K562 (cell line): ENCODE results near the gene UBR3. TPM values are rescaled to one million over a fixed set of nuclear protein-coding genes. Genes with fewer than 3 reads are reported as not detected.

ENCODE experiments used
- BRF1 ChIP-seq: IDR thresholded peaks from 3 replicates; pipeline ENCODE4 v1.6.1; 2011; ENCODE audit warnings: borderline replicate concordance, mild to moderate bottlenecking; ENCODE audit not compliant: insufficient read length; ENCODE audit errors: extremely low read depth
- C11orf30 ChIP-seq: fragments of 450-650 bp; IDR thresholded peaks from 2 replicates; pipeline ENCODE4 v1.6.1; 2016; ENCODE audit warnings: low read depth, mild to moderate bottlenecking
- DPF2 ChIP-seq: fragments of 450-650 bp; IDR thresholded peaks from 2 replicates; pipeline ENCODE4 v1.6.1; 2016
- ELF4 ChIP-seq: fragments of 450-650 bp; formaldehyde crosslinking; IDR thresholded peaks from 2 replicates; pipeline ENCODE4 v1.4.0; 2022; ENCODE audit warnings: missing genetic modification characterization
- EP400 ChIP-seq: fragments of 450-650 bp; IDR thresholded peaks from 2 replicates; pipeline ENCODE4 v1.6.1; 2017; ENCODE audit warnings: antibody characterized with exemption, mild to moderate bottlenecking, moderate library complexity
- FOSL1 ChIP-seq: fragments of 200-800 bp; sonication (Bioruptor generic); conservative IDR thresholded peaks from 2 replicates; pipeline ENCODE4 v1.6.1; 2016; ENCODE audit warnings: missing genetic modification characterization, missing compliant biosample characterization
- FOXK2 ChIP-seq, 2 experiments: fragments of 450-650 bp; IDR thresholded peaks in 1 of 2; conservative IDR thresholded peaks in 1 of 2; 2 replicates each; pipeline ENCODE4 v1.6.1; 2016; ENCODE audit warnings: low read depth in 2 of 2, mild to moderate bottlenecking in 1 of 2
- FOXP1 ChIP-seq: sonication (generic); formaldehyde crosslinking; IDR thresholded peaks from 2 replicates; pipeline ENCODE4 v1.8.0; 2022; ENCODE audit warnings: mild to moderate bottlenecking, missing genetic modification reagents
- HMGXB4 ChIP-seq: sonication (generic); formaldehyde crosslinking; IDR thresholded peaks from 2 replicates; pipeline ENCODE4 v1.8.1; 2023; ENCODE audit warnings: mild to moderate bottlenecking, missing genetic modification reagents
- JUNB ChIP-seq: fragments of 450-650 bp; formaldehyde crosslinking; conservative IDR thresholded peaks from 2 replicates; pipeline ENCODE4 v1.4.0; 2020; ENCODE audit warnings: mild to moderate bottlenecking
- KLF13 ChIP-seq: fragments of 450-650 bp; IDR thresholded peaks from 2 replicates; pipeline ENCODE4 v1.6.1; 2016; ENCODE audit warnings: missing genetic modification characterization, low read depth, mild to moderate bottlenecking, missing compliant biosample characterization, moderate library complexity, borderline replicate concordance
- MYBL2 ChIP-seq, 2 experiments: fragments of 450-650 bp in 1 of 2; sonication (generic) in 1 of 2; formaldehyde crosslinking in 1 of 2; IDR thresholded peaks; 2 replicates each; pipeline versions ENCODE4 v1.6.1 to v1.8.1; 2017 to 2022; ENCODE audit warnings: borderline replicate concordance in 1 of 2, inconsistent platforms in 1 of 2, low read depth in 1 of 2, mild to moderate bottlenecking in 1 of 2, missing genetic modification reagents in 1 of 2, moderate library complexity in 1 of 2
- NCOA4 ChIP-seq: fragments of 450-650 bp; IDR thresholded peaks from 2 replicates; pipeline ENCODE4 v1.6.1; 2018; ENCODE audit warnings: mild to moderate bottlenecking; ENCODE audit not compliant: partially characterized antibody
- NFE2L1 ChIP-seq: fragments of 450-650 bp; IDR thresholded peaks from 2 replicates; pipeline ENCODE4 v1.6.1; 2016; ENCODE audit warnings: missing genetic modification characterization, low read depth, mild to moderate bottlenecking, missing compliant biosample characterization, moderate library complexity, borderline replicate concordance
- NFIC ChIP-seq: fragments of 450-650 bp; IDR thresholded peaks from 2 replicates; pipeline ENCODE4 v1.6.1; 2017; ENCODE audit warnings: mild to moderate bottlenecking, inconsistent platforms
- NONO ChIP-seq, 2 experiments: fragments of 200-400 bp in 1 of 2; fragments of 450-650 bp in 1 of 2; formaldehyde crosslinking in 1 of 2; IDR thresholded peaks; 2 replicates each; pipeline ENCODE4 v1.6.1; 2017; ENCODE audit warnings: low read depth in 2 of 2, mild to moderate bottlenecking in 2 of 2, moderate library complexity in 2 of 2, low read length in 1 of 2
- POLR2H ChIP-seq: IDR thresholded peaks from 2 replicates; pipeline ENCODE4 v1.6.1; 2016; ENCODE audit warnings: missing genetic modification characterization, low read depth, mild to moderate bottlenecking, control low read depth, missing compliant biosample characterization, moderate library complexity
- PTRF ChIP-seq: fragments of 450-650 bp; IDR thresholded peaks from 2 replicates; pipeline ENCODE4 v1.6.1; 2016; ENCODE audit warnings: mild to moderate bottlenecking, missing genetic modification characterization, missing compliant biosample characterization
- SMARCA4 ChIP-seq: fragments of 450-650 bp; IDR thresholded peaks from 2 replicates; pipeline ENCODE4 v1.6.1; 2016
- TBP ChIP-seq: optimal IDR thresholded peaks from 2 replicates; pipeline ENCODE3; 2011; ENCODE audit warnings: low read depth, low read length, improper control_type of control experiment
- TCF15 ChIP-seq: fragments of 250-450 bp; sonication (Bioruptor Pico); IDR thresholded peaks from 2 replicates; pipeline ENCODE4 v1.8.0; 2022; ENCODE audit warnings: moderate library complexity, mild to moderate bottlenecking, inconsistent platforms
- ZKSCAN8 ChIP-seq: fragments of 200-800 bp; sonication (Bioruptor generic); IDR thresholded peaks from 2 replicates; pipeline ENCODE4 v1.6.1; 2016; ENCODE audit warnings: missing genetic modification characterization, missing compliant biosample characterization
- ZSCAN32 ChIP-seq: fragments of 450-650 bp; formaldehyde crosslinking; IDR thresholded peaks from 2 replicates; pipeline ENCODE4 v1.4.0; 2020; ENCODE audit warnings: mild to moderate bottlenecking, moderate library complexity
- polyA plus RNA-seq, 8 experiments: library from polyadenylated mRNA; depleted of rRNA in 4 of 8; stranded (reverse) in 5 of 8; unstranded in 3 of 8; fragments of >200 nt; fragmentation: Nextera tagmentation in 2 of 8; fragmentation: Illumina TruSeq in 1 of 8; extraction: Ambion mirVana in 2 of 8; extraction: Trizol in 1 of 8; gene quantifications; 2 replicates each; pipeline versions ENCODE4 v1.2.1 to v1.2.3, GENCODE V29; 2011 to 2014; ENCODE audit warnings: inconsistent platforms in 1 of 8, missing spikeins in 1 of 8
- total RNA-seq, 7 experiments: library from RNA; depleted of rRNA in 6 of 7; stranded (reverse); fragments of >200 nt in 6 of 7; fragmentation: Illumina TruSeq in 2 of 7; extraction: Trizol in 2 of 7; gene quantifications; 2 replicates each; pipeline versions ENCODE4 v1.2.1 to v1.2.3, GENCODE V29; 2011 to 2021; ENCODE audit warnings: low replicate concordance in 1 of 7

Gene UBR3
- total and polyA plus RNA-seq, 9 of the 15 experiments (the other 6 are each of a cell fraction or from before 2014, with no cell fraction given), result 14.4 to 63.5 (median 40.4) TPM

GRCh38 chr2:169824373-169825333 is 2.6 kb upstream of the UBR3 start, which contains the start of gene METTL5 (continued):
- peak; percentile 75 for TF ChIP-seq TBP
- TF ChIP-seq ZKSCAN8 (CRISPR knock-in tag), result no peak
- peak; percentile 42; the same call in 1 of the 2 replicates for TF ChIP-seq DPF2
- TF ChIP-seq NFE2L1 (tag), result no peak
- peak; percentile 24; the same call in 1 of the 2 replicates for TF ChIP-seq C11orf30
- no peak for TF ChIP-seq PTRF (tag)
- TF ChIP-seq FOXK2 (conservative IDR thresholded peaks at IDR 0.05 in 1 of 2, IDR thresholded peaks at IDR 0.05 in 1 of 2; ENCODE audit: low read depth in 2 of 2), result no peak; a peak in 1 of 4 replicates
- peak; percentile 94; the same call in 1 of the 2 replicates for TF ChIP-seq HMGXB4 (CRISPR knock-in tag)
- no peak for TF ChIP-seq NCOA4
- TF ChIP-seq NFIC, result no peak
- no peak for TF ChIP-seq SMARCA4
- TF ChIP-seq MYBL2 (IDR thresholded peaks at IDR 0.05; ENCODE audit: low read depth), result no peak
- no peak for TF ChIP-seq MYBL2 (CRISPR knock-in tag; IDR thresholded peaks at IDR 0.05; ENCODE audit: borderline replicate concordance)
- TF ChIP-seq ELF4, result no peak
- peak; percentile 81 to 93 for TF ChIP-seq NONO (IDR thresholded peaks at IDR 0.05; ENCODE audit: low read depth in 2 of 2, low read length in 1 of 2)
- peak; percentile 97 for TF ChIP-seq FOXP1 (CRISPR knock-in tag)
- TF ChIP-seq KLF13 (tag), result no peak; the same call in 1 of the 2 replicates
- TF ChIP-seq POLR2H, result no peak
- TF ChIP-seq BRF1, result no peak
- TF ChIP-seq TCF15 (CRISPR knock-in tag), result no peak
- 0 out of 2 replicates have a peak, but pooled peaks have one; percentile 45 for TF ChIP-seq ZSCAN32 (CRISPR knock-in tag)
- peak; percentile 79 for TF ChIP-seq EP400
- no peak for TF ChIP-seq JUNB (CRISPR knock-in tag)
- no peak for TF ChIP-seq FOSL1
